ENCODE data around the gene NCOA3. TPM values are rescaled to one million over a fixed set of nuclear protein-coding genes. Genes with fewer than 3 reads are reported as not detected.

NCOA3 gene
- total RNA-seq, 4 donors from 2014 or later, result 45.1 to 77.8 (median 56.3) TPM

DNA sequence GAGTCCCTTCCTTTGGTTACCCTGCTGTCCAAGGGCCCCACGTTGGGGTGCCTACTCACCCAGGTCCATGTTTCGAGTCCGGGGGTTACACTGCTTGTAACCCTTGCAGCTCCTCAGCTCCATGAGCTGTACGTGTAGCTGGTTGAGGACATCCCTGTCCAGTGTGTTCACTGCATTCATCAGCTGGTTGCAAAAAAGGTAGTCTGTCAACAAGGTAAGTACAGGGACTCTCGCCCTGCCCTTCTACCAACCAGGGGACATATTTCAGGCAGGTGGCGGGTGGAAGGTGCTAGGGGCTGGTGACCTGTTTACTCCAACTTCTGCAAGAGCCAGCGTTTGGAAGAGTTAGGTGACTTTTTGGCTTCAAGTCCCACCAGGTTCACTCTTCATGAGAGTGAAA is 160.0 kb downstream of the NCOA3 start:
- WGBS, result 91% methylated on average over 3 of the region's 7 CpGs
- peaks cover 61% of the 10 kb centered on the region for H3K36me3 ChIP-seq
- TF ChIP-seq, protein P1, sequence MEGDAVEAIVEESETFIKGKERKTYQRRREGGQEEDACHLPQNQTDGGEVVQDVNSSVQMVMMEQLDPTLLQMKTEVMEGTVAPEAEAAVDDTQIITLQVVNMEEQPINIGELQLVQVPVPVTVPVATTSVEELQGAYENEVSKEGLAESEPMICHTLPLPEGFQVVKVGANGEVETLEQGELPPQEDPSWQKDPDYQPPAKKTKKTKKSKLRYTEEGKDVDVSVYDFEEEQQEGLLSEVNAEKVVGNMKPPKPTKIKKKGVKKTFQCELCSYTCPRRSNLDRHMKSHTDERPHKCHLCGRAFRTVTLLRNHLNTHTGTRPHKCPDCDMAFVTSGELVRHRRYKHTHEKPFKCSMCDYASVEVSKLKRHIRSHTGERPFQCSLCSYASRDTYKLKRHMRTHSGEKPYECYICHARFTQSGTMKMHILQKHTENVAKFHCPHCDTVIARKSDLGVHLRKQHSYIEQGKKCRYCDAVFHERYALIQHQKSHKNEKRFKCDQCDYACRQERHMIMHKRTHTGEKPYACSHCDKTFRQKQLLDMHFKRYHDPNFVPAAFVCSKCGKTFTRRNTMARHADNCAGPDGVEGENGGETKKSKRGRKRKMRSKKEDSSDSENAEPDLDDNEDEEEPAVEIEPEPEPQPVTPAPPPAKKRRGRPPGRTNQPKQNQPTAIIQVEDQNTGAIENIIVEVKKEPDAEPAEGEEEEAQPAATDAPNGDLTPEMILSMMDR (IDR thresholded peaks at IDR 0.05), result no peak
- TF ChIP-seq EP300 (IDR thresholded peaks at IDR 0.05), result no peak
- no peak for TF ChIP-seq POLR2AphosphoS5 (IDR thresholded peaks at IDR 0.05)
- TF ChIP-seq POLR2A (IDR thresholded peaks at IDR 0.05), result no peak

DNA sequence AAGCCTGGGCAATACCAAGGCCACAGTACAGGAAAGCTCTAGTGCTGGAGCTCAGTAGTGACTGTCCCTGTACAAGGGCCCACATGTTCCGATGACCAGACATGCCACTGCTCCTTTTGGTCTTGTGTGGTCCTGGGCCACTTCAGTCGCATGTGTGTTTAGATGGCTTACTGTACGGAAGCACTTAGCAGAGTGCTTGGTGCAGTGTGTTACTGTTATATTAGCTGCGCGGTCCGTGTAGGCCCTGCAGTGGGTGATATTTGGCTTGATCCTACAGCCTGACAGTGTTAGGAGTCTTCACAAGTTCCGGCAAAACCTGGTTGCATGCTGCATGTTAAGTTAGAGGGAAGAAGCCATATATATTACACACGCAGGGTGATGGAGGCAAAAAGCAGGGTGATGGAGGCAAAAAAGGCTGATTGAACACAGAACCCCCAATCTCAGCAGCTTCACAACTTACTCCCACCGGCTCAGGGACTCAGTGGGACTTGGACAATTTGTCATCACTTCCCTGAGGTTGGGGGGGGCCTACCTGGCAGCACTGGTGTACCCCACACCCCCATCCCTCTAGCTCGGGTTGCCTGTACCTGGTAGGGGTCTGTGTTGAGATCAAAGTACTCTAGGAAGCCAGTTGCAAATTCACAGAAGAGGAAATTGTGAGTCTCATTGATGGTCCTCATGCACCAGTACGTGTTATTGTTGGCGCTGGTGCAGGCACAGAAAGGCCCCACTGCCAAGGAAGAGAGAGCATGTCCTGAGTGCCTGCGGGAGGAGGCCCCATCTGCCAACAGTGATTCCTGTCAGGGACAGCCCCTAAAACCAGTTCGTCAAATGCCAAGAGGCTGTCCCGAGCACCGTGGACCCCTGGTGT is 161.0 kb downstream of the NCOA3 start:
- Histone ChIP-seq H3K4me3 (no peak overlapping the region), H3K27ac (no peak overlapping the region), H3K36me3 (peaks cover 55% of the 10 kb centered on the region), H3K9me3 (no peaks in the 10 kb centered on the region), H3K4me1 (peaks cover 16% of the 10 kb centered on the region), H3K27me3 (no peaks in the 10 kb centered on the region)
- DNase-seq (ENCODE audit: low spot score in 2 of 2), result no peak
- no peak for TF ChIP-seq EP300 (IDR thresholded peaks at IDR 0.05)
- TF ChIP-seq POLR2A (IDR thresholded peaks at IDR 0.05), result no peak
- TF ChIP-seq, protein P1 (IDR thresholded peaks at IDR 0.05), result no peak
- no peak for TF ChIP-seq POLR2AphosphoS5 (IDR thresholded peaks at IDR 0.05)
- 89% methylated on average over 13 of the region's 16 CpGs for WGBS

More for the DNA sequence above, 160.0 kb downstream of the NCOA3 start:
- Histone ChIP-seq H3K4me3 (no peak overlapping the region), H3K9me3 (no peaks in the 10 kb centered on the region), H3K27ac (no peak overlapping the region), H3K4me1 (peaks cover 16% of the 10 kb centered on the region), H3K27me3 (no peaks in the 10 kb centered on the region)
- no peak for DNase-seq (ENCODE audit: low spot score in 2 of 2)

DNA sequence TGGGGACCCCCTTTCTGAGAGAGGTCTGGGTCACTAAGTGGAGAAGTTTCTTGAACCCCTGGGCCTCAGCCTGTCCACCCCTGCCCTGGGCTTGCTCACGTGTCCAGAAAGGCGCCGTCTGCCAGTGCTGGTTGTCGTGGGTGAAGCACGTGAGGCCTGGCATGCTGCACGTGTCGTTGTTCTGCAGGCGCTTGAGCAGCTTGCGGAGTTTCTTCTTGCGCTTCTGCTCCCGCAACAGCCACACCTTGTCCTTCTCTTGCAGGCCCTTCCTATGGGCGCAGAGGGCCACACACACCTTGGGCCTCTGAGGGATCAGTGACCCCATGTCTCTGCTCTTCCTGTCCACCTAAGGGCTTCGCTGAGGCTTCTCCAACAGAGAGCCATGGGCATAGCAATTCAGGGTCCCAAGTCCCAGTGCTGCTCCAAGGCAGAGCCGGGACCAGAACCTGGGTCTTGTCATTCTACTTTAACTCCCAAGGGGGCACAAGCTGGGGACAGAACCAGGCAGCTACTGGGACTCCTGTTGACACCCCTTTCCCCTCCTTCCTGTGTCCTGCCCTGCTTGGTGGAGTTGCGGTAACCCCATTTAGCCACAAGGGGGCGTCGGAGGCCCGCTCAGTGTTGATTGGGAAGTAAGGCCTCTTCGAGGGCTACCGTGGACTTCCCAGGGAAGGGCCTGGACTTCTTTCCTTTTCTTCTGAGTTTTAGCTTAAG is 161.8 kb downstream of the NCOA3 start:
- TF ChIP-seq, protein P1 (IDR thresholded peaks at IDR 0.05), result peak; percentile 80 to 95
- no peak for TF ChIP-seq POLR2A (IDR thresholded peaks at IDR 0.05)
- Histone ChIP-seq H3K4me1 (peaks cover 16% of the 10 kb centered on the region), H3K9me3 (no peaks in the 10 kb centered on the region), H3K27me3 (no peaks in the 10 kb centered on the region), H3K4me3 (no peak overlapping the region), H3K36me3 (peaks cover 50% of the 10 kb centered on the region), H3K27ac (no peak overlapping the region)
- peak in 1 of 2 donors; percentile 87 for DNase-seq (ENCODE audit: low spot score in 2 of 2)
- WGBS, result 45% methylated on average over 20 of the region's 20 CpGs

DNA sequence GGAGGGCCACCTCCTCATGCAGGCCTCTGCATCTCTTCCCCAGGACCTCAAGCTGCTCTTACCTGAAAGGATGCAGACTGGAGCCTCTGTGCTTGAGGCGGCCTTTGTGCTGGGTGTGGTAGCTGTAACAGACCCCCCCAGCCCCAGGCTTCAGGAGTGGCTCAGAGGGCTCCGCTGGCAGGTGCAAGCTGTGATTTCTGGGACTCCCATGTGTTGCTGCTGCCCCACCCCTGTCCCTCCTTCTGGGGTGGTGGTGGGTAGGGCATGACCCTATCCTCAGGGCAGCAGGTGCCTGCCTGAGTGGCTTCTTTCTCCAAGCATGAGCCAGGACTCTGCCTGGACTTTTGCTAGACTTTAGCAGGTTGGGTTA is 162.4 kb downstream of the NCOA3 start:
- Histone ChIP-seq H3K4me3 (no peak overlapping the region), H3K36me3 (peaks cover 49% of the 10 kb centered on the region), H3K27me3 (no peaks in the 10 kb centered on the region), H3K9me3 (no peaks in the 10 kb centered on the region), H3K4me1 (peaks cover 16% of the 10 kb centered on the region), H3K27ac (no peak overlapping the region)
- no peak for DNase-seq (ENCODE audit: low spot score in 2 of 2)
- 80% methylated on average over 2 of the region's 2 CpGs for WGBS
- TF ChIP-seq, protein P1 (IDR thresholded peaks at IDR 0.05), result no peak
- TF ChIP-seq POLR2AphosphoS5 (IDR thresholded peaks at IDR 0.05) (no peak), POLR2A (IDR thresholded peaks at IDR 0.05) (no peak), EP300 (IDR thresholded peaks at IDR 0.05) (no peak)

DNA sequence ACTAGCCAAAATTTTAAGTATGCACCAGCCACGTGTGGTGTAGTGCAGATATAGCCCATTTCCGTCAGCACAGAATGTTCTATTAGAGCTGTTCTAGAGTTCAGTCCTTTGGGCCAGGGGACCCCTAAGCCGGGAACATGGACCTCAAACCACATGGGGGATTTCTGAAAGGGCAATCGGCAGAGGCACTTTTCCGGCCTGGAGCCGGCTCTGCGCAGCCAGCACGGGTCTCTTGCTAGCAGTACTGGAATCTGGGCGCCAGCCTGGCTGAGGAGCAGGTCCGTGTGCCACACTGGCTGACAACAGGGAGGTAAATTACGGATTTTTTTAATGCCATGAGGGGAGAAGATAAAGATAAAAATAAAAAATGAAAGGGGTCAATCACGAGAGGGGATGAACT is 163.1 kb downstream of the NCOA3 start:
- H3K27me3 ChIP-seq, result no peaks in the 10 kb centered on the region
- H3K9me3 ChIP-seq, result no peaks in the 10 kb centered on the region
- TF ChIP-seq POLR2AphosphoS5 (IDR thresholded peaks at IDR 0.05) (no peak), EP300 (IDR thresholded peaks at IDR 0.05) (no peak), POLR2A (IDR thresholded peaks at IDR 0.05) (no peak)
- TF ChIP-seq, protein P1 (IDR thresholded peaks at IDR 0.05), result no peak
- H3K36me3 ChIP-seq, result peaks cover 43% of the 10 kb centered on the region
- H3K4me3 ChIP-seq, result no peak overlapping the region
- no peak for DNase-seq (ENCODE audit: low spot score in 2 of 2)
- WGBS, result 76% methylated on average over 12 of the region's 12 CpGs
- H3K4me1 ChIP-seq, result peaks cover 16% of the 10 kb centered on the region
- H3K27ac ChIP-seq, result no peak overlapping the region
